WERI-Rb-1 (cell line): ENCODE results near the gene ELAC1.
"Not testable (repeated sequence)": the region's sequence is repeated elsewhere in the genome, so short reads cannot be mapped to it uniquely, and the experiment has no call there.

Experiments
- DNase-seq: peaks from one replicate; pipeline ENCODE4 v3.0.0-alpha.2; 2020
- H3K27ac ChIP-seq: fragments of 250-450 bp; sonication (Bioruptor Pico); 2 replicates; pipeline ENCODE4 v1.5.1; 2020; ENCODE audit warnings: mild to moderate bottlenecking, moderate library complexity
- H3K27me3 ChIP-seq: fragments of 250-450 bp; sonication (Bioruptor Pico); 2 replicates; pipeline ENCODE4 v1.5.1; 2021; ENCODE audit warnings: mild to moderate bottlenecking, low read depth, moderate library complexity; ENCODE audit not compliant: insufficient read depth, severe bottlenecking
- H3K36me3 ChIP-seq: fragments of 250-450 bp; sonication (Bioruptor Pico); 2 replicates; pipeline ENCODE4 v1.5.1; 2020; ENCODE audit warnings: mild to moderate bottlenecking, moderate library complexity
- H3K4me3 ChIP-seq: 2 replicates; pipeline ENCODE4 v1.5.1; 2011; ENCODE audit warnings: low read depth, mild to moderate bottlenecking, control low read depth, low read length
- H3K9me3 ChIP-seq: fragments of 250-450 bp; sonication (Bioruptor Pico); 2 replicates; pipeline ENCODE4 v1.5.1; 2021; ENCODE audit warnings: mild to moderate bottlenecking, moderate library complexity; ENCODE audit not compliant: severe bottlenecking
- CTCF ChIP-seq: IDR thresholded peaks from 2 replicates; pipeline ENCODE4 v1.5.1; 2011; ENCODE audit warnings: low read depth, mild to moderate bottlenecking, control low read depth, inconsistent platforms, low read length

Gene ELAC1

GRCh38 chr18:50944245-50944932, 23.5 kb upstream of the ELAC1 start:
- H3K4me3 ChIP-seq, result no peak overlapping the region
- DNase-seq, result no peak

GRCh38 chr18:50945918-50946317, 21.9 kb upstream of the ELAC1 start:
- H3K4me3 ChIP-seq, H3K27me3 ChIP-seq, H3K9me3 ChIP-seq, H3K36me3 ChIP-seq, H3K27ac ChIP-seq, DNase-seq: not testable (repeated sequence)

More at GRCh38 chr18:50944245-50944932, 23.5 kb upstream of the ELAC1 start:
- Histone ChIP-seq H3K27me3 (no peaks in the 10 kb centered on the region), H3K9me3 (no peaks in the 10 kb centered on the region), H3K36me3 (peaks cover 7% of the 10 kb centered on the region), H3K27ac (no peak overlapping the region)
- TF ChIP-seq CTCF, result no peak

- TF ChIP-seq CTCF, result no peak
- Histone ChIP-seq H3K9me3 (no peaks in the 10 kb centered on the region), H3K27ac (no peak overlapping the region), H3K27me3 (no peaks in the 10 kb centered on the region), H3K36me3 (peaks cover 7% of the 10 kb centered on the region), H3K4me3 (no peak overlapping the region)
- DNase-seq, result no peak
Measured at GRCh38 chr18:50947899-50948298, 19.9 kb upstream of the ELAC1 start.

GRCh38 chr18:50949185-50949584, 18.7 kb upstream of the ELAC1 start:
- Histone ChIP-seq H3K4me3 (no peak overlapping the region), H3K27ac (no peak overlapping the region), H3K9me3 (no peaks in the 10 kb centered on the region), H3K27me3 (no peaks in the 10 kb centered on the region), H3K36me3 (peaks cover 7% of the 10 kb centered on the region)
- no peak for TF ChIP-seq CTCF
- DNase-seq, result no peak

DNA sequence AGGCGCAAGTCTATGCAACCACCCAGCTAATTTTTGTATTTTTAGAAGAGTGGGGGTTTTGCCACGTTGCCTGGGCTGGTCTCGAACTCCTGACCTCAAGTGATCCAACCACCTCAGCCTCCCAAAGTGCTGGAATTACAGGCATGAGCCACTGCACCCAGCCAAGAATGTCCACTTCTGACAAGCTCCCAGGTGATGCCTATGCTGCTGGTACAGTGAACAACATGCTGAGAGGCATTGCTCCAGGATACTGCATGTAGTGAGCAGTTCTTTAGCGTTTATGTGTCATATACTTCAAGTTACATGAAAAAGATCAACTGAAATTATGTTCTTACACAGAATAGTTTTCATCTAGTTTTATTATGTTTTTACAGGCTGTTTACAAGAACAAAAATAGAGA, 17.2 kb upstream of the ELAC1 start:
- Histone ChIP-seq H3K27ac (no peak overlapping the region), H3K36me3 (peaks cover 3% of the 10 kb centered on the region; the same call in 1 of the 2 replicates), H3K9me3 (no peaks in the 10 kb centered on the region), H3K27me3 (no peaks in the 10 kb centered on the region), H3K4me3 (no peak overlapping the region)
- no peak for TF ChIP-seq CTCF
- DNase-seq, result no peak

- H3K9me3 ChIP-seq, result no peaks in the 10 kb centered on the region
- H3K27ac ChIP-seq, result no peak overlapping the region
- H3K27me3 ChIP-seq, result no peaks in the 10 kb centered on the region
- TF ChIP-seq CTCF, result no peak
- no peak overlapping the region for H3K4me3 ChIP-seq
- no peaks in the 10 kb centered on the region for H3K36me3 ChIP-seq
- DNase-seq, result no peak
Measured at GRCh38 chr18:50953822-50954221, 14.0 kb upstream of the ELAC1 start.
